ENCODE results near the gene PARD3B.

DNA sequence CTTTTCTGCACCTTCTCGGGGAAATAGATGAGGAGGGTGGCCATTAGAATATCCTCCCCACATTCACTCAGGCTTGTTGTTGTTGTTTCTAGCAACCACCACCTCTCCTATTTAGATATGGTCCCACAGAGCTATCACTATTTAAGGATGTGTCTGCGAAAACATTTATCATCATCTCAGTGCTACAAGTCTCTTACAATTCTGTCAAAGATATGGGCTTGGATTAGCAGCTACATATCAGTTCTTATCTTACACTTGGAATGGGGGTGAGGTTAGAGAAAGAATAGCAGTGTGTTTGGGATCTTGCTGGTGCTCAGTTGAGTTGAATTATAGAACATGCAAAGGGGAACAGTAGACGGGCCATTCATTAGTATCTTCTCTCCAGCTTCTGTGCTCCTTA lies 546.1 kb downstream of the PARD3B start:
- TF ChIP-seq, protein P1, sequence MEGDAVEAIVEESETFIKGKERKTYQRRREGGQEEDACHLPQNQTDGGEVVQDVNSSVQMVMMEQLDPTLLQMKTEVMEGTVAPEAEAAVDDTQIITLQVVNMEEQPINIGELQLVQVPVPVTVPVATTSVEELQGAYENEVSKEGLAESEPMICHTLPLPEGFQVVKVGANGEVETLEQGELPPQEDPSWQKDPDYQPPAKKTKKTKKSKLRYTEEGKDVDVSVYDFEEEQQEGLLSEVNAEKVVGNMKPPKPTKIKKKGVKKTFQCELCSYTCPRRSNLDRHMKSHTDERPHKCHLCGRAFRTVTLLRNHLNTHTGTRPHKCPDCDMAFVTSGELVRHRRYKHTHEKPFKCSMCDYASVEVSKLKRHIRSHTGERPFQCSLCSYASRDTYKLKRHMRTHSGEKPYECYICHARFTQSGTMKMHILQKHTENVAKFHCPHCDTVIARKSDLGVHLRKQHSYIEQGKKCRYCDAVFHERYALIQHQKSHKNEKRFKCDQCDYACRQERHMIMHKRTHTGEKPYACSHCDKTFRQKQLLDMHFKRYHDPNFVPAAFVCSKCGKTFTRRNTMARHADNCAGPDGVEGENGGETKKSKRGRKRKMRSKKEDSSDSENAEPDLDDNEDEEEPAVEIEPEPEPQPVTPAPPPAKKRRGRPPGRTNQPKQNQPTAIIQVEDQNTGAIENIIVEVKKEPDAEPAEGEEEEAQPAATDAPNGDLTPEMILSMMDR (IDR thresholded peaks at IDR 0.05; ENCODE audit: insufficient read depth, low read length), result no peak
- TF ChIP-seq POLR2AphosphoS5 (IDR thresholded peaks at IDR 0.05; ENCODE audit: low read depth) (no peak), SPI1 (IDR thresholded peaks at IDR 0.05; ENCODE audit: borderline replicate concordance, low read depth) (no peak), GABPA (IDR thresholded peaks at IDR 0.05; ENCODE audit: low read depth) (no peak)
- TF ChIP-seq, protein P2, sequence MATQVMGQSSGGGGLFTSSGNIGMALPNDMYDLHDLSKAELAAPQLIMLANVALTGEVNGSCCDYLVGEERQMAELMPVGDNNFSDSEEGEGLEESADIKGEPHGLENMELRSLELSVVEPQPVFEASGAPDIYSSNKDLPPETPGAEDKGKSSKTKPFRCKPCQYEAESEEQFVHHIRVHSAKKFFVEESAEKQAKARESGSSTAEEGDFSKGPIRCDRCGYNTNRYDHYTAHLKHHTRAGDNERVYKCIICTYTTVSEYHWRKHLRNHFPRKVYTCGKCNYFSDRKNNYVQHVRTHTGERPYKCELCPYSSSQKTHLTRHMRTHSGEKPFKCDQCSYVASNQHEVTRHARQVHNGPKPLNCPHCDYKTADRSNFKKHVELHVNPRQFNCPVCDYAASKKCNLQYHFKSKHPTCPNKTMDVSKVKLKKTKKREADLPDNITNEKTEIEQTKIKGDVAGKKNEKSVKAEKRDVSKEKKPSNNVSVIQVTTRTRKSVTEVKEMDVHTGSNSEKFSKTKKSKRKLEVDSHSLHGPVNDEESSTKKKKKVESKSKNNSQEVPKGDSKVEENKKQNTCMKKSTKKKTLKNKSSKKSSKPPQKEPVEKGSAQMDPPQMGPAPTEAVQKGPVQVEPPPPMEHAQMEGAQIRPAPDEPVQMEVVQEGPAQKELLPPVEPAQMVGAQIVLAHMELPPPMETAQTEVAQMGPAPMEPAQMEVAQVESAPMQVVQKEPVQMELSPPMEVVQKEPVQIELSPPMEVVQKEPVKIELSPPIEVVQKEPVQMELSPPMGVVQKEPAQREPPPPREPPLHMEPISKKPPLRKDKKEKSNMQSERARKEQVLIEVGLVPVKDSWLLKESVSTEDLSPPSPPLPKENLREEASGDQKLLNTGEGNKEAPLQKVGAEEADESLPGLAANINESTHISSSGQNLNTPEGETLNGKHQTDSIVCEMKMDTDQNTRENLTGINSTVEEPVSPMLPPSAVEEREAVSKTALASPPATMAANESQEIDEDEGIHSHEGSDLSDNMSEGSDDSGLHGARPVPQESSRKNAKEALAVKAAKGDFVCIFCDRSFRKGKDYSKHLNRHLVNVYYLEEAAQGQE (IDR thresholded peaks at IDR 0.05; ENCODE audit: insufficient replicate concordance, low read depth), result no peak
